ENCODE measurements around the gene PHYHD1.
A peak's percentile ranks its signal among the peaks of the same experiment; 100 is the strongest.
"Not testable (repeated sequence)": the region's sequence is repeated elsewhere in the genome, so short reads cannot be mapped to it uniquely, and the experiment has no call there.

Gene PHYHD1

GRCh38 chr9:128940271-128940921, 19.6 kb downstream of the PHYHD1 start:
- H3K36me3 ChIP-seq (ENCODE audit: control insufficient read depth in 1 of 2, insufficient read depth in 2 of 2, low read depth in 1 of 2, low read length in 2 of 2), result peaks cover 36 to 37% of the 10 kb centered on the region in 2 experiments
- H3K27ac ChIP-seq (ENCODE audit: low read length, poor library complexity, severe bottlenecking), result no peak overlapping the region
- H3K18ac ChIP-seq (ENCODE audit: low read depth in 1 of 2, low read length in 2 of 2), result no peak overlapping the region
- H4K8ac ChIP-seq (ENCODE audit: low read length), result no peak overlapping the region
- no peak overlapping the region for H3K14ac ChIP-seq (ENCODE audit: low read length in 2 of 2)
- no peak overlapping the region for H3K4me2 ChIP-seq (ENCODE audit: low read length, poor library complexity, severe bottlenecking)
- DNase-seq, result no peak
- H2BK12ac ChIP-seq (ENCODE audit: low read length in 2 of 2), result no peak overlapping the region
- no peak overlapping the region for H2AFZ ChIP-seq (ENCODE audit: low read depth, low read length)
- WGBS, result 80% methylated on average over 13 of the region's 15 CpGs
- peaks cover 2% of the 10 kb centered on the region for H3K4me1 ChIP-seq (ENCODE audit: control insufficient read depth, insufficient read depth, low read depth, low read length)
- no peak overlapping the region for H3K4me3 ChIP-seq (ENCODE audit: insufficient read depth in 1 of 2, low read depth in 1 of 2, low read length in 2 of 2)
- H3K27me3 ChIP-seq (ENCODE audit: control insufficient read depth in 1 of 2, insufficient read depth in 1 of 2, low read length in 2 of 2), result no peaks in the 10 kb centered on the region
- peaks cover 13% of the 10 kb centered on the region for H3K79me1 ChIP-seq (replicated peaks; ENCODE audit: low read length, poor library complexity, severe bottlenecking)
- H3K9ac ChIP-seq (ENCODE audit: low read length), result no peak overlapping the region
- no peak overlapping the region for H2BK120ac ChIP-seq (ENCODE audit: low read depth, low read length)
- no peak overlapping the region for H2BK15ac ChIP-seq (ENCODE audit: low read depth, poor library complexity, severe bottlenecking)
- no peak overlapping the region for H3K23ac ChIP-seq (ENCODE audit: low read length in 2 of 2)
- H2BK5ac ChIP-seq (ENCODE audit: low read depth, low read length, poor library complexity, severe bottlenecking), result no peak overlapping the region
- no peak overlapping the region for H2AK5ac ChIP-seq (ENCODE audit: low read length, severe bottlenecking)
- no peaks in the 10 kb centered on the region for H3K9me3 ChIP-seq (ENCODE audit: control insufficient read depth, low read length)
- no peak overlapping the region for H4K91ac ChIP-seq (ENCODE audit: low read length)
- H3K4ac ChIP-seq (ENCODE audit: low read depth in 1 of 2, low read length in 2 of 2), result no peak overlapping the region

- Histone ChIP-seq H2BK5ac (ENCODE audit: low read depth, low read length, poor library complexity, severe bottlenecking) (no peak overlapping the region), H3K23ac (ENCODE audit: low read length in 2 of 2) (peak overlapping the region in 1 of 2 experiments; percentile 56), H3K36me3 (ENCODE audit: control insufficient read depth in 1 of 2, insufficient read depth in 2 of 2, low read depth in 1 of 2, low read length in 2 of 2) (peaks cover 40 to 44% of the 10 kb centered on the region in 2 experiments), H3K9ac (ENCODE audit: low read length) (no peak overlapping the region), H2BK15ac (ENCODE audit: low read depth, poor library complexity, severe bottlenecking) (no peak overlapping the region), H3K9me3 (ENCODE audit: control insufficient read depth, low read length) (no peaks in the 10 kb centered on the region), H2AK5ac (ENCODE audit: low read length, severe bottlenecking) (no peak overlapping the region), H3K4me1 (ENCODE audit: control insufficient read depth, insufficient read depth, low read depth, low read length) (peaks cover 4% of the 10 kb centered on the region), H3K14ac (ENCODE audit: low read length in 2 of 2) (no peak overlapping the region), H3K27ac (ENCODE audit: low read length, poor library complexity, severe bottlenecking) (no peak overlapping the region), H3K79me1 (replicated peaks; ENCODE audit: low read length, poor library complexity, severe bottlenecking) (peaks cover 20% of the 10 kb centered on the region), H3K4me3 (ENCODE audit: insufficient read depth in 1 of 2, low read depth in 1 of 2, low read length in 2 of 2) (no peak overlapping the region), H3K4me2 (ENCODE audit: low read length, poor library complexity, severe bottlenecking) (no peak overlapping the region), H4K8ac (ENCODE audit: low read length) (no peak overlapping the region), H3K18ac (ENCODE audit: low read depth in 1 of 2, low read length in 2 of 2) (no peak overlapping the region), H2AFZ (ENCODE audit: low read depth, low read length) (no peak overlapping the region), H2BK12ac (ENCODE audit: low read length in 2 of 2) (peak overlapping the region in 1 of 2 experiments; percentile 11), H3K4ac (ENCODE audit: low read depth in 1 of 2, low read length in 2 of 2) (no peak overlapping the region), H4K91ac (ENCODE audit: low read length) (no peak overlapping the region), H2BK120ac (ENCODE audit: low read depth, low read length) (no peak overlapping the region), H3K27me3 (ENCODE audit: control insufficient read depth in 1 of 2, insufficient read depth in 1 of 2, low read length in 2 of 2) (no peaks in the 10 kb centered on the region)
- DNase-seq, result no peak
- 94% methylated on average over 12 of the region's 12 CpGs for WGBS
Measured at GRCh38 chr9:128940946-128941755, 20.4 kb downstream of the PHYHD1 start.

- no peak overlapping the region for H3K27ac ChIP-seq (ENCODE audit: low read length, poor library complexity, severe bottlenecking)
- H3K4me2 ChIP-seq (ENCODE audit: low read length, poor library complexity, severe bottlenecking), result no peak overlapping the region
- H3K36me3 ChIP-seq (ENCODE audit: control insufficient read depth in 1 of 2, insufficient read depth in 2 of 2, low read depth in 1 of 2, low read length in 2 of 2), result peaks cover 40% of the 10 kb centered on the region in 2 experiments
- no peak overlapping the region for H3K18ac ChIP-seq (ENCODE audit: low read depth in 1 of 2, low read length in 2 of 2)
- no peak overlapping the region for H3K4ac ChIP-seq (ENCODE audit: low read depth in 1 of 2, low read length in 2 of 2)
- no peak overlapping the region for H3K14ac ChIP-seq (ENCODE audit: low read length in 2 of 2)
- H2BK12ac ChIP-seq (ENCODE audit: low read length in 2 of 2), result no peak overlapping the region
- no peak overlapping the region for H2BK120ac ChIP-seq (ENCODE audit: low read depth, low read length)
- peaks cover 35% of the 10 kb centered on the region for H3K79me1 ChIP-seq (replicated peaks; ENCODE audit: low read length, poor library complexity, severe bottlenecking)
- DNase-seq, result no peak
- 95% methylated on average over 5 of the region's 7 CpGs for WGBS
- no peak overlapping the region for H4K8ac ChIP-seq (ENCODE audit: low read length)
- no peak overlapping the region for H2BK15ac ChIP-seq (ENCODE audit: low read depth, poor library complexity, severe bottlenecking)
- H3K9me3 ChIP-seq (ENCODE audit: control insufficient read depth, low read length), result no peaks in the 10 kb centered on the region
- no peak overlapping the region for H2BK5ac ChIP-seq (ENCODE audit: low read depth, low read length, poor library complexity, severe bottlenecking)
- H3K9ac ChIP-seq (ENCODE audit: low read length), result no peak overlapping the region
- H2AFZ ChIP-seq (ENCODE audit: low read depth, low read length), result no peak overlapping the region
- H3K4me3 ChIP-seq (ENCODE audit: insufficient read depth in 1 of 2, low read depth in 1 of 2, low read length in 2 of 2), result no peak overlapping the region
- H3K27me3 ChIP-seq (ENCODE audit: control insufficient read depth in 1 of 2, insufficient read depth in 1 of 2, low read length in 2 of 2), result no peaks in the 10 kb centered on the region
- H4K91ac ChIP-seq (ENCODE audit: low read length), result no peak overlapping the region
- H3K23ac ChIP-seq (ENCODE audit: low read length in 2 of 2), result no peak overlapping the region
- H2AK5ac ChIP-seq (ENCODE audit: low read length, severe bottlenecking), result no peak overlapping the region
- H3K4me1 ChIP-seq (ENCODE audit: control insufficient read depth, insufficient read depth, low read depth, low read length), result peaks cover 13% of the 10 kb centered on the region
Measured at GRCh38 chr9:128943832-128944620, 23.2 kb downstream of the PHYHD1 start.

- H3K23ac ChIP-seq (ENCODE audit: low read length in 2 of 2); H3K4me3 ChIP-seq (ENCODE audit: insufficient read depth in 1 of 2, low read depth in 1 of 2, low read length in 2 of 2); H3K4me2 ChIP-seq (ENCODE audit: low read length, poor library complexity, severe bottlenecking); DNase-seq; H3K18ac ChIP-seq (ENCODE audit: low read depth in 1 of 2, low read length in 2 of 2); H3K27ac ChIP-seq (ENCODE audit: low read length, poor library complexity, severe bottlenecking); H4K8ac ChIP-seq (ENCODE audit: low read length); H3K4ac ChIP-seq (ENCODE audit: low read depth in 1 of 2, low read length in 2 of 2); H2BK120ac ChIP-seq (ENCODE audit: low read depth, low read length); H3K9ac ChIP-seq (ENCODE audit: low read length); H2BK15ac ChIP-seq (ENCODE audit: low read depth, poor library complexity, severe bottlenecking); H3K9me3 ChIP-seq (ENCODE audit: control insufficient read depth, low read length); H2AK5ac ChIP-seq (ENCODE audit: low read length, severe bottlenecking); H3K27me3 ChIP-seq (ENCODE audit: control insufficient read depth in 1 of 2, insufficient read depth in 1 of 2, low read length in 2 of 2); H4K91ac ChIP-seq (ENCODE audit: low read length); H2BK5ac ChIP-seq (ENCODE audit: low read depth, low read length, poor library complexity, severe bottlenecking); H2AFZ ChIP-seq (ENCODE audit: low read depth, low read length); H2BK12ac ChIP-seq (ENCODE audit: low read length in 2 of 2); H3K14ac ChIP-seq (ENCODE audit: low read length in 2 of 2): not testable (repeated sequence)
- Histone ChIP-seq H3K79me1 (replicated peaks; ENCODE audit: low read length, poor library complexity, severe bottlenecking) (peaks cover 41% of the 10 kb centered on the region), H3K36me3 (ENCODE audit: control insufficient read depth in 1 of 2, insufficient read depth in 2 of 2, low read depth in 1 of 2, low read length in 2 of 2) (peaks cover 42% of the 10 kb centered on the region in 2 experiments), H3K4me1 (ENCODE audit: control insufficient read depth, insufficient read depth, low read depth, low read length) (peaks cover 13% of the 10 kb centered on the region)
- 95% methylated on average over 7 of the region's 7 CpGs for WGBS
Measured at GRCh38 chr9:128944966-128945365, 24.2 kb downstream of the PHYHD1 start.

Measured in mesenchymal stem cell (in vitro differentiated cells and primary cell).